ENCODE data around the gene ATAD3B. TPM values are rescaled to one million over a fixed set of nuclear protein-coding genes. Genes with fewer than 3 reads are reported as not detected.
"Not testable (repeated sequence)": the region's sequence is repeated elsewhere in the genome, so short reads cannot be mapped to it uniquely, and the experiment has no call there.

The ATAD3B gene
- polyA plus RNA-seq, 1 experiment, result 7.7 TPM

- no peaks in the 10 kb centered on the region for H3K27me3 ChIP-seq (ENCODE audit: control insufficient read depth, insufficient read depth, low read length)
- CTCF ChIA-PET, result no interaction called here
- TF ChIP-seq CTCF (IDR thresholded peaks at IDR 0.05; ENCODE audit: low read depth, low read length), result no peak
- peaks cover 32% of the 10 kb centered on the region for H3K9me3 ChIP-seq (ENCODE audit: control insufficient read depth, insufficient read depth, low read length)
- H3K27ac ChIP-seq (ENCODE audit: low read depth, low read length), result no peak overlapping the region
- no peak for DNase-seq (ENCODE audit: low read depth, low spot score)
- POLR2A ChIA-PET, result no interaction called here
- H3K4me3 ChIP-seq (ENCODE audit: low read depth, low read length), result no peak overlapping the region
Measured at GRCh38 chr1:1528301-1529267, 57.0 kb downstream of the ATAD3B start.

- no peak for DNase-seq (ENCODE audit: low read depth, low spot score)
- ChIA-PET CTCF (no interaction called here), POLR2A (no interaction called here)
- no peak overlapping the region for H3K27ac ChIP-seq (ENCODE audit: low read depth, low read length)
- H3K4me3 ChIP-seq (ENCODE audit: low read depth, low read length), result no peak overlapping the region
- peaks cover 32% of the 10 kb centered on the region for H3K9me3 ChIP-seq (ENCODE audit: control insufficient read depth, insufficient read depth, low read length)
- TF ChIP-seq CTCF (IDR thresholded peaks at IDR 0.05; ENCODE audit: low read depth, low read length), result no peak
- H3K27me3 ChIP-seq (ENCODE audit: control insufficient read depth, insufficient read depth, low read length), result no peaks in the 10 kb centered on the region
Measured at GRCh38 chr1:1529321-1529720, 57.8 kb downstream of the ATAD3B start.

GRCh38 chr1:1529936-1530335 lies 58.4 kb downstream of the ATAD3B start:
- peaks cover 32% of the 10 kb centered on the region for H3K9me3 ChIP-seq (ENCODE audit: control insufficient read depth, insufficient read depth, low read length)
- no peak overlapping the region for H3K4me3 ChIP-seq (ENCODE audit: low read depth, low read length)
- POLR2A ChIA-PET, result no interaction called here
- no peak overlapping the region for H3K27ac ChIP-seq (ENCODE audit: low read depth, low read length)
- no peak for DNase-seq (ENCODE audit: low read depth, low spot score)
- H3K27me3 ChIP-seq (ENCODE audit: control insufficient read depth, insufficient read depth, low read length), result no peaks in the 10 kb centered on the region
- no peak for TF ChIP-seq CTCF (IDR thresholded peaks at IDR 0.05; ENCODE audit: low read depth, low read length)
- CTCF ChIA-PET, result no interaction called here

GRCh38 chr1:1531947-1532346 lies 60.4 kb downstream of the ATAD3B start:
- Histone ChIP-seq H3K27me3 (ENCODE audit: control insufficient read depth, insufficient read depth, low read length) (no peaks in the 10 kb centered on the region), H3K27ac (ENCODE audit: low read depth, low read length) (no peak overlapping the region), H3K4me3 (ENCODE audit: low read depth, low read length) (no peak overlapping the region), H3K9me3 (ENCODE audit: control insufficient read depth, insufficient read depth, low read length) (peaks cover 32% of the 10 kb centered on the region)
- ChIA-PET POLR2A (no interaction called here), CTCF (no interaction called here)
- TF ChIP-seq CTCF (IDR thresholded peaks at IDR 0.05; ENCODE audit: low read depth, low read length), result no peak
- no peak for DNase-seq (ENCODE audit: low read depth, low spot score)

GRCh38 chr1:1533176-1533893 lies 61.8 kb downstream of the ATAD3B start:
- H3K9me3 ChIP-seq (ENCODE audit: control insufficient read depth, insufficient read depth, low read length), result peaks cover 32% of the 10 kb centered on the region
- H3K27ac ChIP-seq (ENCODE audit: low read depth, low read length); CTCF ChIA-PET; POLR2A ChIA-PET; H3K27me3 ChIP-seq (ENCODE audit: control insufficient read depth, insufficient read depth, low read length); H3K4me3 ChIP-seq (ENCODE audit: low read depth, low read length); DNase-seq (ENCODE audit: low read depth, low spot score): not testable (repeated sequence)

- POLR2A ChIA-PET; H3K4me3 ChIP-seq (ENCODE audit: low read depth, low read length); H3K27me3 ChIP-seq (ENCODE audit: control insufficient read depth, insufficient read depth, low read length); DNase-seq (ENCODE audit: low read depth, low spot score); CTCF ChIA-PET; H3K27ac ChIP-seq (ENCODE audit: low read depth, low read length): not testable (repeated sequence)
- peaks cover 29% of the 10 kb centered on the region for H3K9me3 ChIP-seq (ENCODE audit: control insufficient read depth, insufficient read depth, low read length)
Measured at GRCh38 chr1:1533894-1534291, 62.3 kb downstream of the ATAD3B start.
